Neutrophil (primary cell): ENCODE results near the gene HCN3.
A peak's percentile ranks its signal among the peaks of the same experiment; 100 is the strongest.

ENCODE experiments used
- H3K27ac ChIP-seq: fragments of 200-600 bp; sonication (generic); 2 replicates; pipeline ENCODE4 v1.5.1; 2016; ENCODE audit warnings: mild to moderate bottlenecking, moderate library complexity
- H3K27me3 ChIP-seq: fragments of 200-600 bp; sonication (generic); 2 replicates; pipeline ENCODE4 v1.6.0; 2016; ENCODE audit warnings: mild to moderate bottlenecking
- H3K36me3 ChIP-seq: fragments of 200-600 bp; sonication (generic); 2 replicates; pipeline ENCODE4 v1.5.1; 2017
- H3K4me1 ChIP-seq, 2 experiments: fragments of 200-600 bp in 1 of 2; sonication (generic) in 1 of 2; 1 replicate in 1 of 2; 2 replicates in 1 of 2; pipeline versions ENCODE4 v1.5.1 to v1.6.1; 2013 to 2016; ENCODE audit warnings: low read depth in 1 of 2, low read length in 1 of 2, mild to moderate bottlenecking in 1 of 2, moderate library complexity in 1 of 2; ENCODE audit not compliant: control insufficient read depth in 1 of 2, insufficient read depth in 1 of 2
- H3K4me3 ChIP-seq, 2 experiments: fragments of 200-600 bp in 1 of 2; sonication (generic) in 1 of 2; 1 replicate in 1 of 2; 2 replicates in 1 of 2; pipeline ENCODE4 v1.5.1; 2013 to 2016; ENCODE audit warnings: low read depth in 1 of 2, low read length in 1 of 2, mild to moderate bottlenecking in 1 of 2, moderate library complexity in 1 of 2
- H3K9me3 ChIP-seq: fragments of 200-600 bp; sonication (generic); 2 replicates; pipeline ENCODE4 v1.5.1; 2016
- TF ChIP-seq, protein P1 (sequence below): fragments of 200-600 bp; sonication (generic); IDR thresholded peaks from 2 replicates; pipeline ENCODE4 v1.5.1; 2016; ENCODE audit warnings: antibody characterized with exemption

HCN3 gene

DNA sequence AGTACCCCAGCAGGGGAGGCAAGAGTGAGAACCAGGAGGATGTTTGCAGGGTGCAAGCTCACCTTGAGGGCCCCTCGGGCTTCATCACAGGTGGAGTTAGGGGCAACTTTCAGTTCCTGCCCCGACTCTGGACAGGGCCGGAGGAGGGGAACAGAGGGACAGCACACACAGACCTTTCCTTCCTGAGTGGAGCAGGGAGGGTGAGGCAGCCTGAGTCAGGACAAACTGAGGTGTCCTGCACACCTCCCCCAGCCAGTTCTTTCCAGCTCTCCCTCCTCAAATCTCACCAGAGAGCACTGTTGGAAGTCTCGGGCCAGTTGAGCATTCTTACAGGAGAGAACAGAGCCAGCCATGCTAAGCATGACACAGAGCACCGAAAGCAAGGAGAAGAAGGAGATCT lies 23.5 kb upstream of the HCN3 start:
- H3K4me3 ChIP-seq: no peak overlapping the region
- no peaks in the 10 kb centered on the region for H3K9me3 ChIP-seq
- H3K36me3 ChIP-seq: no peaks in the 10 kb centered on the region
- TF ChIP-seq, protein P1, sequence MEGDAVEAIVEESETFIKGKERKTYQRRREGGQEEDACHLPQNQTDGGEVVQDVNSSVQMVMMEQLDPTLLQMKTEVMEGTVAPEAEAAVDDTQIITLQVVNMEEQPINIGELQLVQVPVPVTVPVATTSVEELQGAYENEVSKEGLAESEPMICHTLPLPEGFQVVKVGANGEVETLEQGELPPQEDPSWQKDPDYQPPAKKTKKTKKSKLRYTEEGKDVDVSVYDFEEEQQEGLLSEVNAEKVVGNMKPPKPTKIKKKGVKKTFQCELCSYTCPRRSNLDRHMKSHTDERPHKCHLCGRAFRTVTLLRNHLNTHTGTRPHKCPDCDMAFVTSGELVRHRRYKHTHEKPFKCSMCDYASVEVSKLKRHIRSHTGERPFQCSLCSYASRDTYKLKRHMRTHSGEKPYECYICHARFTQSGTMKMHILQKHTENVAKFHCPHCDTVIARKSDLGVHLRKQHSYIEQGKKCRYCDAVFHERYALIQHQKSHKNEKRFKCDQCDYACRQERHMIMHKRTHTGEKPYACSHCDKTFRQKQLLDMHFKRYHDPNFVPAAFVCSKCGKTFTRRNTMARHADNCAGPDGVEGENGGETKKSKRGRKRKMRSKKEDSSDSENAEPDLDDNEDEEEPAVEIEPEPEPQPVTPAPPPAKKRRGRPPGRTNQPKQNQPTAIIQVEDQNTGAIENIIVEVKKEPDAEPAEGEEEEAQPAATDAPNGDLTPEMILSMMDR: no peak
- H3K27ac ChIP-seq: no peak overlapping the region
- peaks cover 25 to 29% of the 10 kb centered on the region in 2 experiments for H3K4me1 ChIP-seq
- peaks cover 6% of the 10 kb centered on the region for H3K27me3 ChIP-seq

DNA sequence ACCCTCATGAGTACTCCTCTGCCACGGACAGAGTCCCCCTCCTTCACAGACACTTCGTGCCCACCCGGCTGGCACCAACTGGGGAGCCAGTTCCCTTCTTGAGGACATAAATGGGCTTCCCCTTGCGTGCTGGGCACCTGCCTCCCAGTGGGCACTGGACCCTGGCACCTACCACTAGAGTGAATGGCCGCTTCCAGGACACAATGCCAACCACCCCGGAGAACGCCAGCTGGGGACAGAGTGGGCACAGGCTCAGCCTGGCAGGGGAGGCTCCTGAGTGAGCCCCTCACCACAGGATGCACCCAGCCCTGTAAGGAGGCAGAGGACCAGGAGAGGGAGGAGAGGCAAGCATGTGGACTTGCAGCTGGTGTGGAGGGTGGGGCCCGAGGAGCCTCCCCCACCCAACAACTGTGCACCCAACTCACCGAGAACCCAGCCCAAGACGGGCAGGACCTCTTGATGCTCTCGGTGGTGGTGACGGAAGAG lies 23.0 kb upstream of the HCN3 start:
- Histone ChIP-seq H3K9me3 (no peaks in the 10 kb centered on the region), H3K27ac (no peak overlapping the region), H3K36me3 (no peaks in the 10 kb centered on the region), H3K27me3 (peaks cover 6% of the 10 kb centered on the region), H3K4me1 (peaks cover 25 to 29% of the 10 kb centered on the region in 2 experiments), H3K4me3 (peak overlapping the region in 1 of 2 experiments; percentile 77)
- TF ChIP-seq, protein P1: no peak

DNA sequence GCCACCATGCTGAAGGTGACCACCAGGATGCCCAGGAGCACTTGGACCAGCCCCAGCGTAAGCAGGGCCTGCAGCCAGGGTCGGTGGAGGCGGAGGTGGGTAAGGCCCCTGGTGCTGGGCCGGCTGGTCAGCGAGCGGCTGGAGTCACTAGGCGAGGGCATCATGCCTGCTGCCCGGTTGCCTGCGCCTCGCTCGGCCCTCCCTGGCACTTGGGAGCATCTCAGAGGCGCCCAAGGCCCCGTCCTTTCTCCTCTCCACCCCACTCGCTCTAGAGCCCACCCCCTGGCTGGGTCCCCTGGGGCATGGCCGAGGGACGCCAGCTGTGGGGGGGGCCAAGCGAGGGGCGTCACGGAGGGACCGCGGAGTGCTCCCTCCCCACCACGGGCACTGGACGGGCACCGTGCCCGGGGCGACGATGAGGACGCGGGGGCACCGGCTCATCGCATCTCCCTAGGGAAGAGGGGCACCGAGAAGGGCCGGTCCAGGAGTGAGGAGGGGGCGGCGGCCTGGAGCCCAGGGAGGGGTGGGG lies 22.5 kb upstream of the HCN3 start:
- TF ChIP-seq, protein P1: no peak

DNA sequence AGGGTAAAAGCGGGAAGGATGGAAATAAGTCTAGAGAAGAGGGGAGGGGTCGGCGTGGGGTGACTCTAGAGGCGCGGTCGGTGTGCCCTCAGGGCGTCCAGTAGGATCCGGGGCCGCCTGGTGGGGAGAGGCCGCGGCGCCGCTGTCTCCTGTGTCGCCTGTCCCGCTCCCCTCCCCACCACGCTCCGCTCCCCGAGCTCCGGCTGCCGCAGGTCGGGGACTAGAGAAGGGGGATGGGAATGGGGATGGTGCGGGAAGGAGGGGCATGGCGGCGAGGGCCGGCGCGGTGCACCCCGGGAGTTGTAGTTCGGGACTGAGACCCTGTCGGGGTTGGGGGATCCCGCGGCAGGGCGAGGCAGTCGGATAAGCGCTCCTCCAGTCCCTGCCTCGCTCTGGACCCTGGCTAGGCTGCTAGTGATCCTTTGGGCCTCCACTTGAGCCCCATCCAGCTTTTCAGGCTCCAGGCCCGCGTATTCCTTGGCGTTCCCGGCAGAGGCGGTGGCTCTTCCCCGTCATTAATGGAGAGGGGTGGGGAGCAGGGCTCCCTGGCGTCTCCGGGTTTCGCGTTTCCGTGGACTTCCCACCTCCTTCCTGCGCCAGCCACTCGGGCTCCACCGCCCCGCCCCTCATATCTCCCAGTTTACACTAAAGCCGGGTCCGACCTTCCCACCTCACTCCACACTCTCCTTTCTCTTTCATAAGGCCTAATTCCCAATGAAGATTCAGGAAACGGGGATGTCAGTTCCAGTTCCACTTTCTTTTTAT lies 21.8 kb upstream of the HCN3 start, which contains the start of gene ENTREP3:
Gene ENTREP3 (minus strand): TSS at position 241 of the 765 bp plus-strand sequence. CDS start 606 bp downstream, outside the sequence.
- H3K27ac ChIP-seq: peak within 1 kb of the TSS; percentile 50
- peak within 1 kb of the TSS; percentile 77 to 87 for H3K4me3 ChIP-seq
- H3K27me3 ChIP-seq: peaks cover 6% of the 10 kb centered on the region
- H3K36me3 ChIP-seq: peaks cover 4% of the 10 kb centered on the region
- TF ChIP-seq, protein P1: peak; percentile 20
- H3K9me3 ChIP-seq: no peaks in the 10 kb centered on the region
- peaks cover 18 to 24% of the 10 kb centered on the region in 2 experiments for H3K4me1 ChIP-seq

More for the DNA sequence above, 22.5 kb upstream of the HCN3 start:
- no peaks in the 10 kb centered on the region for H3K36me3 ChIP-seq
- no peaks in the 10 kb centered on the region for H3K9me3 ChIP-seq
- peaks cover 24 to 29% of the 10 kb centered on the region in 2 experiments for H3K4me1 ChIP-seq
- H3K27me3 ChIP-seq: peaks cover 6% of the 10 kb centered on the region
- H3K27ac ChIP-seq: peak overlapping the region; percentile 50
- H3K4me3 ChIP-seq: peak overlapping the region; percentile 77 to 87

DNA sequence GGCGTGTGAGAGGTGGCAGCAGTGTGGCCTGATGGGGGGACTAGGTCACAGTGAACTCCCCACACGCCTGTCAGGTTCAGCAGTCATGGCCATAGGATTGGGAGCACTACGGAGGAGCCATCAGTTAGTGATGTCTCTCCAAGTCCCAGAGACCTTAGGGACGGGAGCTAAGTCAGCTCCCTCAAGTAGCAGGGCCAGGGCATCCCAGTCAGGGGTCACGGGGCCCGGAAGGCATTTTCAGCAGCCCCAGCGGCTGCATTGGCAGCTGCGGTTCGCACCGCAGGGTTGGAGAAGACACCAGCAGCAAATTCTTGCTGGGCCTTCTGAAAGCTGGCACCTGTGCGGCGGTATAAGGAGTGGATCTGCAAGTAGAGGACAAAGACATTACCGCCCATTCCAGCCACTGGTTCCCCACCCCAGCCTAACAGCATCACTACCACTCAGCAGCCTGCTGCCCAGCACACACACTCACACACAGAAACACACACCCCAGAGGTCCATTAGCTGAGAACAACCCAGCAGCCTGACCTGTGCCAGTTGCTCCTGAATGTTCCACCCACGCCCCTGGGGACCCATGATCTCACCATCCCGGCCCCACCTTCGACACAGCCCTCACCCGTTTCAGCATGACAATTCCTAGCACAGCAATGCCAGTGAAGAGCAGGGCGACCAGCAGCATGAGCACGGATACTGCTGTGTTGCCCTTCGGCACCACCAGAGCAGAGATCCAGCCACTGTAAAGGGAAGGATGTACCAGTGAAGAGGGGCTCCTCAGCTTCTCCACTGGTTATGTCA lies 21.0 kb upstream of the HCN3 start:
- peaks cover 4% of the 10 kb centered on the region for H3K36me3 ChIP-seq
- H3K4me1 ChIP-seq: peaks cover 13 to 20% of the 10 kb centered on the region in 2 experiments
- no peak overlapping the region for H3K27ac ChIP-seq
- no peaks in the 10 kb centered on the region for H3K9me3 ChIP-seq
- H3K4me3 ChIP-seq: peak overlapping the region; percentile 77 to 87
- peaks cover 6% of the 10 kb centered on the region for H3K27me3 ChIP-seq
- TF ChIP-seq, protein P1: no peak
